WTC11 (cell line): ENCODE data around the gene SKAP2.

ENCODE experiments used
- ATF3 ChIP-seq: sonication (generic); formaldehyde crosslinking; conservative IDR thresholded peaks from 2 replicates; pipeline ENCODE4 v1.8.1; 2022; ENCODE audit warnings: mild to moderate bottlenecking, missing genetic modification reagents
- ELF4 ChIP-seq: sonication (generic); formaldehyde crosslinking; IDR thresholded peaks from 2 replicates; pipeline ENCODE4 v1.8.1; 2022; ENCODE audit warnings: low read depth, mild to moderate bottlenecking, moderate library complexity, missing genetic modification reagents
- NFATC4 ChIP-seq: fragments of 250-450 bp; sonication (Bioruptor Pico); IDR thresholded peaks from 2 replicates; pipeline ENCODE4 v1.9.0; 2021; ENCODE audit warnings: mild to moderate bottlenecking
- NR1H2 ChIP-seq: sonication (generic); formaldehyde crosslinking; IDR thresholded peaks from 2 replicates; pipeline ENCODE4 v1.9.0; 2021; ENCODE audit warnings: mild to moderate bottlenecking, moderate library complexity, missing genetic modification reagents
- STAT6 ChIP-seq: sonication (generic); formaldehyde crosslinking; conservative IDR thresholded peaks from 2 replicates; pipeline ENCODE4 v1.8.1; 2023; ENCODE audit warnings: mild to moderate bottlenecking, low read depth, missing genetic modification reagents, moderate library complexity
- ZBTB43 ChIP-seq: sonication (generic); formaldehyde crosslinking; IDR thresholded peaks from 2 replicates; pipeline ENCODE4 v1.8.1; 2023; ENCODE audit warnings: mild to moderate bottlenecking, missing genetic modification reagents
- TF ChIP-seq, protein P1 (sequence below): fragments of 200-600 bp; IDR thresholded peaks from 2 replicates; pipeline ENCODE4 v1.8.0; 2022; ENCODE audit warnings: antibody characterized with exemption

GRCh38 chr7:26631601-26632000 lies 232.8 kb downstream of the SKAP2 start:
- TF ChIP-seq ZBTB43 (no peak), ATF3 (CRISPR knock-in tag) (no peak), NFATC4 (CRISPR knock-in tag) (no peak), NR1H2 (CRISPR knock-in tag) (no peak), ELF4 (CRISPR knock-in tag) (no peak), STAT6 (CRISPR knock-in tag) (no peak)
- TF ChIP-seq, protein P1, sequence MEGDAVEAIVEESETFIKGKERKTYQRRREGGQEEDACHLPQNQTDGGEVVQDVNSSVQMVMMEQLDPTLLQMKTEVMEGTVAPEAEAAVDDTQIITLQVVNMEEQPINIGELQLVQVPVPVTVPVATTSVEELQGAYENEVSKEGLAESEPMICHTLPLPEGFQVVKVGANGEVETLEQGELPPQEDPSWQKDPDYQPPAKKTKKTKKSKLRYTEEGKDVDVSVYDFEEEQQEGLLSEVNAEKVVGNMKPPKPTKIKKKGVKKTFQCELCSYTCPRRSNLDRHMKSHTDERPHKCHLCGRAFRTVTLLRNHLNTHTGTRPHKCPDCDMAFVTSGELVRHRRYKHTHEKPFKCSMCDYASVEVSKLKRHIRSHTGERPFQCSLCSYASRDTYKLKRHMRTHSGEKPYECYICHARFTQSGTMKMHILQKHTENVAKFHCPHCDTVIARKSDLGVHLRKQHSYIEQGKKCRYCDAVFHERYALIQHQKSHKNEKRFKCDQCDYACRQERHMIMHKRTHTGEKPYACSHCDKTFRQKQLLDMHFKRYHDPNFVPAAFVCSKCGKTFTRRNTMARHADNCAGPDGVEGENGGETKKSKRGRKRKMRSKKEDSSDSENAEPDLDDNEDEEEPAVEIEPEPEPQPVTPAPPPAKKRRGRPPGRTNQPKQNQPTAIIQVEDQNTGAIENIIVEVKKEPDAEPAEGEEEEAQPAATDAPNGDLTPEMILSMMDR, result no peak
